GM12878 (cell line): ENCODE measurements around the gene MED31. TPM values are rescaled to one million over a fixed set of nuclear protein-coding genes. Genes with fewer than 3 reads are reported as not detected.
A peak's percentile ranks its signal among the peaks of the same experiment; 100 is the strongest.

Experiments
- ATAC-seq: fragments of 200-7000 bp; cut with Tn5 transposase; 3 replicates; pipeline ENCODE4 v1.9.1; 2020; ENCODE audit warnings: mild to moderate bottlenecking, moderate library complexity
- BruUV-seq: library from RNA; stranded (reverse); fragments of 400-500 nt; replicated peaks from 2 replicates; lab custom pipeline; 2021; lab: Mats Ljungman, UMichigan
- CTCF ChIA-PET: fragments of 300-600 bp; sonication (Branson Sonifier 250); formaldehyde crosslinking; extraction: SDS; loops from one replicate; lab custom pipeline; 2021; ENCODE audit warnings: inconsistent platforms; lab: Yijun Ruan, JAX
- POLR2A ChIA-PET: fragments of 350-600 bp; formaldehyde crosslinking; extraction: SDS; loops from one replicate; lab custom pipeline; 2021; ENCODE audit warnings: inconsistent platforms; lab: Charles Lee
- RAD21 ChIA-PET: fragments of 300-600 bp; sonication (Branson Sonifier 250); formaldehyde crosslinking; loops from one replicate; lab custom pipeline; 2023; ENCODE audit warnings: antibody characterized with exemption; ENCODE audit not compliant: unreplicated experiment; lab: Charles Lee
- SMC1A ChIA-PET: fragments of 300-600 bp; sonication (Branson Sonifier 250); formaldehyde crosslinking; loops from one replicate; lab custom pipeline; 2023; ENCODE audit not compliant: unreplicated experiment, uncharacterized antibody; lab: Charles Lee
- DNase-seq: peaks from one replicate; pipeline ENCODE4 v3.0.0-alpha.2; 2011; ENCODE audit warnings: low read depth, low spot score
- FAIRE-seq: peaks from 3 replicates; lab custom pipeline; 2011; peaks lifted over from hg19 to GRCh38; lab: Jason Lieb, UNC
- H2AFZ ChIP-seq: 2 replicates; pipeline ENCODE4 v1.6.0; 2011; ENCODE audit warnings: low read depth, low read length, control low read depth; ENCODE audit not compliant: control insufficient read depth
- H3K27ac ChIP-seq: 2 replicates; pipeline ENCODE4 v1.5.1; 2011; ENCODE audit warnings: control low read depth; ENCODE audit not compliant: control insufficient read depth, insufficient read depth
- H3K27me3 ChIP-seq, 2 experiments: replicated peaks in 1 of 2; 2 replicates each; pipeline versions ENCODE4 v1.6.0 to v1.6.1; 2011; ENCODE audit warnings: low read length in 1 of 2; ENCODE audit not compliant: control insufficient read depth in 2 of 2, insufficient read depth in 2 of 2
- H3K36me3 ChIP-seq, 2 experiments: 2 replicates each; pipeline ENCODE4 v1.5.1; 2011; ENCODE audit warnings: low read length in 1 of 2; ENCODE audit not compliant: control insufficient read depth in 2 of 2, insufficient read depth in 2 of 2
- H3K4me1 ChIP-seq: 2 replicates; pipeline ENCODE4 v1.6.1; 2011; ENCODE audit warnings: mild to moderate bottlenecking, low read length, moderate library complexity, mixed read lengths; ENCODE audit not compliant: control insufficient read depth, insufficient read depth
- H3K4me2 ChIP-seq: 2 replicates; pipeline ENCODE4 v1.6.0; 2011; ENCODE audit warnings: control low read depth; ENCODE audit not compliant: control insufficient read depth, insufficient read depth
- H3K4me3 ChIP-seq: fragments of 200-600 bp; sonication (generic); 2 replicates; pipeline ENCODE4 v1.5.1; 2016
- H3K79me2 ChIP-seq: 2 replicates; pipeline ENCODE4 v1.6.0; 2011; ENCODE audit warnings: low read length; ENCODE audit not compliant: control insufficient read depth, insufficient read depth
- H3K9ac ChIP-seq: 2 replicates; pipeline ENCODE4 v1.8.0; 2011; ENCODE audit warnings: low read length, control low read depth, mixed read lengths; ENCODE audit not compliant: control insufficient read depth, insufficient read depth
- H3K9me3 ChIP-seq: replicated peaks from 3 replicates; pipeline ENCODE4 v1.5.1; 2011; ENCODE audit warnings: mild to moderate bottlenecking, low read length; ENCODE audit not compliant: control insufficient read depth, insufficient read depth
- H4K20me1 ChIP-seq: 2 replicates; pipeline ENCODE4 v1.6.0; 2011; ENCODE audit not compliant: control insufficient read depth, insufficient read depth
- BCL3 ChIP-seq: IDR thresholded peaks from 2 replicates; pipeline ENCODE4 v1.6.1; 2011; ENCODE audit warnings: borderline replicate concordance, low read depth, mild to moderate bottlenecking, moderate library complexity, low read length; ENCODE audit not compliant: insufficient read depth, poor library complexity, severe bottlenecking
- PBX3 ChIP-seq: IDR thresholded peaks from 2 replicates; pipeline ENCODE4 v1.6.1; 2011; ENCODE audit warnings: mild to moderate bottlenecking, low read depth, low read length, moderate library complexity; ENCODE audit not compliant: insufficient replicate concordance
- ZBTB40 ChIP-seq: fragments of 450-650 bp; IDR thresholded peaks from 2 replicates; pipeline ENCODE4 v1.6.1; 2016; ENCODE audit warnings: mild to moderate bottlenecking, moderate library complexity, borderline replicate concordance
- WGBS: methylation state at CpG from one replicate; pipeline ENCODE4 v1.1.6; 2016; ENCODE audit warnings: low lambda C conversion rate; ENCODE audit not compliant: insufficient replicate concordance, insufficient coverage; ENCODE audit errors: missing lambda C conversion rate; 5-methylcytosine and 5-hydroxymethylcytosine counted together
- in situ Hi-C: fragments of 300-500 bp; cut with MboI; formaldehyde crosslinking; loops from 9 replicates; pipeline ENCODE4 v1.14.3; 2018; ENCODE audit warnings: mixed read lengths
- intact Hi-C: fragments of 100-400 bp; cut with micrococcal nuclease; formaldehyde crosslinking; loops from one replicate; pipeline ENCODE4 v1.14.2; 2022; ENCODE audit not compliant: unreplicated experiment
- polyA plus RNA-seq, 11 experiments: library from polyadenylated mRNA; depleted of rRNA in 4 of 11; unstranded in 6 of 11; stranded (reverse) in 5 of 11; fragments of >200 nt; fragmentation: Nextera tagmentation in 4 of 11; fragmentation: Illumina TruSeq in 1 of 11; extraction: Ambion mirVana in 4 of 11; extraction: Trizol in 1 of 11; gene quantifications; 1 replicate in 1 of 11; 2 replicates in 10 of 11; pipeline versions ENCODE4 v1.2.1 to v1.2.3, GENCODE V29; 2011 to 2016; ENCODE audit warnings: inconsistent platforms in 2 of 11, missing spikeins in 2 of 11, low read depth in 1 of 11
- total RNA-seq, 4 experiments: library from RNA; depleted of rRNA in 3 of 4; stranded (reverse); fragments of >200 nt in 3 of 4; fragmentation: Illumina TruSeq in 1 of 4; extraction: Trizol in 1 of 4; gene quantifications; 2 replicates each; pipeline versions ENCODE4 v1.2.1 to v1.2.3, GENCODE V29; 2013 to 2021

The MED31 gene
- total and polyA plus RNA-seq, 10 of the 15 experiments (the other 5 are each of a cell fraction or from before 2014, with no cell fraction given), result 14.4 to 71.1 (median 34.6) TPM

GRCh38 chr17:6670571-6670970 is 19.2 kb upstream of the MED31 start:
- Histone ChIP-seq H3K79me2 (no peaks in the 10 kb centered on the region), H3K36me3 (no peaks in the 10 kb centered on the region), H3K9ac (no peak overlapping the region), H2AFZ (no peak overlapping the region), H3K9me3 (no peaks in the 10 kb centered on the region), H3K4me3 (no peak overlapping the region), H3K27me3 (0 out of 4 replicates have a peak, but pooled peaks cover 0 to 2% of the 10 kb centered on the region in 2 experiments), H3K4me1 (no peaks in the 10 kb centered on the region), H3K27ac (no peak overlapping the region), H3K4me2 (no peak overlapping the region), H4K20me1 (no peaks in the 10 kb centered on the region)
- BruUV-seq, result no TSS peak
- ChIA-PET SMC1A (interaction anchor here (0.8 kb wide), 1 partner anchor 223 kb away, joined by 3 read pairs; no protein-coding TSS in a partner anchor), CTCF (interaction anchor here (0.9 to 3.5 kb wide), 4 partner anchors 173 to 351 kb away, joined by 3 to 10 read pairs (median 4); no protein-coding TSS in a partner anchor), POLR2A (no interaction called here), RAD21 (no interaction called here)
- no peak for DNase-seq
- TF ChIP-seq BCL3, result peak; percentile 39
- TF ChIP-seq PBX3, result peak; percentile 10
- no peak for TF ChIP-seq ZBTB40
- intact Hi-C loops, result no loop called here
- FAIRE-seq, result no peak
- in situ Hi-C loops, result no loop called here
- no peak for ATAC-seq
- WGBS, result 91% methylated on average over 8 of the region's 8 CpGs
